ENCODE measurements around the gene KSR2. TPM values are rescaled to one million over a fixed set of nuclear protein-coding genes. Genes with fewer than 3 reads are reported as not detected.

Gene KSR2
- total RNA-seq, 2 donors from 2014 or later, result 0.02 to 0.04 TPM

Other genes with a start within 250 kb of the KSR2 start
- 10 to 100 TPM; 69.6 to 88.0 TPM for gene RFC5, start 47.7 kb upstream of the KSR2 start, total RNA-seq
- gene WSB2, start 92.2 kb upstream of the KSR2 start, total RNA-seq, result 10 to 100 TPM; 39.7 to 61.6 TPM
- 1 to 10 TPM; 2.6 to 6.3 TPM for gene VSIG10, start 135.0 kb upstream of the KSR2 start, total RNA-seq
- 100 to 1,000 TPM in 1 of 2 donors, 10 to 100 TPM in 1; 89.2 to 140 TPM for gene PEBP1, start 167.1 kb upstream of the KSR2 start, total RNA-seq